ENCODE measurements around the gene BLACAT1. TPM values are rescaled to one million over a fixed set of nuclear protein-coding genes. Genes with fewer than 3 reads are reported as not detected.

Gene BLACAT1
- total RNA-seq, 1 experiment from 2014 or later = 0.34 TPM

DNA sequence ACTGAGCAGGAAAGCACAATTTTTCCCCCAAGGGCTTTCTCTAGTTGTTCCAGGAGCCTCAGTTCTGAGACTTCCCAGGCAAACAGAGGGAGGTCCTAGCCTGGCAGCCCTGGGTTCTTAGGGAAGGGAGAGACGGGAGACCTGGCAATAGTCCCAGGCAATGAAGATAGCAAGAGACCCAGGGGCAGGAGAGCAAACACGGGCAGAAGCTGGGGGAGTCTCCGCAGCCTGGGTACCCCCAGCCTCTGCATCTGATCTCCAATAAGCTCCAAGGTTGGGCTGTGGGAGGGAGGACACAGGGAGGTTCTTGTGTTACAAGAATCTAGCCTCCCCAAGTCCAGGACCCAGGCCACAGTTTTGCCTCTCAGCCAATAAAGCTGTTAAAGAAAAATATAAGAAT lies 2.4 kb downstream of the BLACAT1 start:
- BruUV-seq (replicated peaks) = no TSS peak
- no peak for DNase-seq
- H3K36me3 Mint-ChIP-seq (ENCODE audit: insufficient read depth, unreplicated experiment) = no peaks in the 10 kb centered on the region
- H3K9me3 ChIP-seq = no peaks in the 10 kb centered on the region
- peaks cover 1% of the 10 kb centered on the region for H3K27me3 ChIP-seq (replicated peaks; ENCODE audit: control insufficient read depth, insufficient read depth, low read length)
- intact Hi-C loops (cut with micrococcal nuclease; ENCODE audit: unreplicated experiment) = no loop called here
- H3K4me1 ChIP-seq = peaks cover 23% of the 10 kb centered on the region
- H3K27ac Mint-ChIP-seq (ENCODE audit: unreplicated experiment) = no peak overlapping the region
- POLR2A ChIA-PET = no interaction called here
- no peaks in the 10 kb centered on the region for H3K9me3 Mint-ChIP-seq (ENCODE audit: unreplicated experiment)
- H3K4me1 Mint-ChIP-seq (ENCODE audit: low read depth, unreplicated experiment) = peaks cover 14% of the 10 kb centered on the region
- H3K4me3 Mint-ChIP-seq (ENCODE audit: unreplicated experiment) = no peak overlapping the region
- TF ChIP-seq, protein P1, sequence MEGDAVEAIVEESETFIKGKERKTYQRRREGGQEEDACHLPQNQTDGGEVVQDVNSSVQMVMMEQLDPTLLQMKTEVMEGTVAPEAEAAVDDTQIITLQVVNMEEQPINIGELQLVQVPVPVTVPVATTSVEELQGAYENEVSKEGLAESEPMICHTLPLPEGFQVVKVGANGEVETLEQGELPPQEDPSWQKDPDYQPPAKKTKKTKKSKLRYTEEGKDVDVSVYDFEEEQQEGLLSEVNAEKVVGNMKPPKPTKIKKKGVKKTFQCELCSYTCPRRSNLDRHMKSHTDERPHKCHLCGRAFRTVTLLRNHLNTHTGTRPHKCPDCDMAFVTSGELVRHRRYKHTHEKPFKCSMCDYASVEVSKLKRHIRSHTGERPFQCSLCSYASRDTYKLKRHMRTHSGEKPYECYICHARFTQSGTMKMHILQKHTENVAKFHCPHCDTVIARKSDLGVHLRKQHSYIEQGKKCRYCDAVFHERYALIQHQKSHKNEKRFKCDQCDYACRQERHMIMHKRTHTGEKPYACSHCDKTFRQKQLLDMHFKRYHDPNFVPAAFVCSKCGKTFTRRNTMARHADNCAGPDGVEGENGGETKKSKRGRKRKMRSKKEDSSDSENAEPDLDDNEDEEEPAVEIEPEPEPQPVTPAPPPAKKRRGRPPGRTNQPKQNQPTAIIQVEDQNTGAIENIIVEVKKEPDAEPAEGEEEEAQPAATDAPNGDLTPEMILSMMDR (IDR thresholded peaks at IDR 0.05; ENCODE audit: insufficient read depth in 1 of 2, low read depth in 1 of 2, low read length in 1 of 2, severe bottlenecking in 1 of 2, unreplicated experiment in 1 of 2) = no peak
- CTCF ChIA-PET = no interaction called here
- peaks cover 13% of the 10 kb centered on the region for H3K27me3 Mint-ChIP-seq (ENCODE audit: insufficient read depth, unreplicated experiment)
- no peaks in the 10 kb centered on the region for H3K36me3 ChIP-seq (ENCODE audit: control insufficient read depth, insufficient read depth, low read length)
- H3K4me3 ChIP-seq (ENCODE audit: low read depth, low read length) = no peak overlapping the region

DNA sequence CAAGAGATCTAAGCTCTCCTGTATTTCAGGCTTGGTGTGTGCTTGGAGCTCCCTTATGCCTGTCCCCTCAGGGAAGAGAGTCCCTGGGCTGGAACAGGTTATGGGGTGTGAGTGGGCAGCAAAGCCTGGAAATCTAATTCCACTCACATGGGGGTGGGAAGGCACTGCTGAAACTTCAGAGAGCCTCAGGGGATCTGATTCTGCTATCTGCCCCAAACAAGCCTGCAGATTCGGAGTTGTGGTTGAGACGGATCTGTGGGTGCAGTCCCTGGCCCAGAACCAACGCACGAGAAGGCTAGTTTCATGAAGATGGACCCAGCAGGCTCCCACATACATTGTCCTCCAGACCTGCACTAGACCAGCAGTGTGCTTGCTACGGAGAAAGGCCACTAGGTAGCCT lies 2.9 kb downstream of the BLACAT1 start:
- Mint-ChIP-seq H3K4me3 (ENCODE audit: unreplicated experiment) (no peak overlapping the region), H3K9me3 (ENCODE audit: unreplicated experiment) (no peaks in the 10 kb centered on the region), H3K27me3 (ENCODE audit: insufficient read depth, unreplicated experiment) (peaks cover 10% of the 10 kb centered on the region), H3K36me3 (ENCODE audit: insufficient read depth, unreplicated experiment) (no peaks in the 10 kb centered on the region), H3K27ac (ENCODE audit: unreplicated experiment) (no peak overlapping the region), H3K4me1 (ENCODE audit: low read depth, unreplicated experiment) (peaks cover 14% of the 10 kb centered on the region)
- H3K27me3 ChIP-seq (replicated peaks; ENCODE audit: control insufficient read depth, insufficient read depth, low read length) = no peaks in the 10 kb centered on the region; the same call in none of the 2 replicates
- no peak overlapping the region for H3K4me3 ChIP-seq (ENCODE audit: low read depth, low read length)
- intact Hi-C loops (cut with micrococcal nuclease; ENCODE audit: unreplicated experiment) = no loop called here
- no TSS peak for BruUV-seq (replicated peaks)
- peaks cover 25% of the 10 kb centered on the region for H3K4me1 ChIP-seq
- no peak for DNase-seq
- TF ChIP-seq, protein P1 (IDR thresholded peaks at IDR 0.05; ENCODE audit: insufficient read depth in 1 of 2, low read depth in 1 of 2, low read length in 1 of 2, severe bottlenecking in 1 of 2, unreplicated experiment in 1 of 2) = no peak
- POLR2A ChIA-PET = no interaction called here
- CTCF ChIA-PET = interaction anchor here (0.7 kb wide), 1 partner anchor 15 kb away, joined by 3 read pairs; no protein-coding TSS in a partner anchor
- H3K36me3 ChIP-seq (ENCODE audit: control insufficient read depth, insufficient read depth, low read length) = no peaks in the 10 kb centered on the region
- H3K9me3 ChIP-seq = no peaks in the 10 kb centered on the region

DNA sequence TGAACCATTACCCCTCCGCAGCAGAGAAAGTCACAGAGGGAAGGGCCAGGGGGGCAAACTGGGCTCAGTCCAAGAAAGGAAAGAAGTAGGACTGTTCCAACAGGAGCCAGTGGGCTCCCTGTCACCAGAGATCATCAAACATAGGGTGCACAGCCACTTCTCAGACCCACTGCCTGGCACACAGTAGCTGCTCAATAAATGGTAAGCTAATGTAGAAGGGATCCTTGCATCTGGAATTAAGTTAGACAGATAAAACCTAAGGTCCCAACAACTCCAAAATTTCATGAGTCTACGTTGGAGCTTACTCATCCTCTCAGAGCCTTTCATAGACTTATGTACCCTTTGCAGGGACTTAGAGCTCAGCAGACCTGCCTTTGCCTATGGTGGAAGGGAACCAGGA lies 3.5 kb downstream of the BLACAT1 start:
- TF ChIP-seq, protein P1 (IDR thresholded peaks at IDR 0.05; ENCODE audit: insufficient read depth in 1 of 2, low read depth in 1 of 2, low read length in 1 of 2, severe bottlenecking in 1 of 2, unreplicated experiment in 1 of 2) = no peak
- BruUV-seq (replicated peaks) = no TSS peak
- no peaks in the 10 kb centered on the region for H3K9me3 ChIP-seq
- H3K36me3 ChIP-seq (ENCODE audit: control insufficient read depth, insufficient read depth, low read length) = no peaks in the 10 kb centered on the region
- Mint-ChIP-seq H3K27ac (ENCODE audit: unreplicated experiment) (no peak overlapping the region), H3K36me3 (ENCODE audit: insufficient read depth, unreplicated experiment) (no peaks in the 10 kb centered on the region), H3K4me3 (ENCODE audit: unreplicated experiment) (no peak overlapping the region), H3K9me3 (ENCODE audit: unreplicated experiment) (no peaks in the 10 kb centered on the region), H3K27me3 (ENCODE audit: insufficient read depth, unreplicated experiment) (peaks cover 7% of the 10 kb centered on the region), H3K4me1 (ENCODE audit: low read depth, unreplicated experiment) (peaks cover 16% of the 10 kb centered on the region)
- no peak overlapping the region for H3K4me3 ChIP-seq (ENCODE audit: low read depth, low read length)
- peaks cover 29% of the 10 kb centered on the region for H3K4me1 ChIP-seq
- H3K27me3 ChIP-seq (replicated peaks; ENCODE audit: control insufficient read depth, insufficient read depth, low read length) = no peaks in the 10 kb centered on the region; the same call in 1 of the 2 replicates
- intact Hi-C loops (cut with micrococcal nuclease; ENCODE audit: unreplicated experiment) = no loop called here
- POLR2A ChIA-PET = no interaction called here
- CTCF ChIA-PET = interaction anchor here (0.7 kb wide), 1 partner anchor 14 kb away, joined by 3 read pairs; no protein-coding TSS in a partner anchor
- DNase-seq = no peak

Measured in Caco-2 (cell line).